GM23338 (cell line): ENCODE data around the gene TBCD. TPM values are rescaled to one million over a fixed set of nuclear protein-coding genes. Genes with fewer than 3 reads are reported as not detected.

Experiments used
- ATAC-seq: fragments of 200-7000 bp; cut with Tn5 transposase; 3 replicates; pipeline ENCODE4 v1.9.1; 2020
- DNase-seq: peaks from one replicate; pipeline ENCODE4 v3.0.0-alpha.2; 2015; ENCODE audit warnings: low spot score
- H2AFZ ChIP-seq: fragments of 200-600 bp; sonication (generic); 2 replicates; pipeline ENCODE4 v1.8.0; 2016; ENCODE audit warnings: antibody characterized with exemption, mild to moderate bottlenecking, moderate library complexity
- H3F3A ChIP-seq: fragments of 200-600 bp; sonication (generic); replicated peaks from 2 replicates; pipeline ENCODE4 v1.8.0; 2017; ENCODE audit warnings: antibody characterized with exemption, mixed run types, low read depth
- H3K27ac ChIP-seq: fragments of 200-600 bp; sonication (generic); 2 replicates; pipeline ENCODE4 v1.6.1; 2016; ENCODE audit warnings: low read depth
- H3K27me3 ChIP-seq: fragments of 200-600 bp; sonication (generic); 2 replicates; pipeline ENCODE4 v1.8.0; 2016; ENCODE audit warnings: mild to moderate bottlenecking, mixed run types, moderate library complexity; ENCODE audit not compliant: insufficient read depth
- H3K36me3 ChIP-seq: fragments of 200-600 bp; sonication (generic); 2 replicates; pipeline ENCODE4 v1.8.0; 2016; ENCODE audit warnings: mild to moderate bottlenecking; ENCODE audit not compliant: insufficient read depth
- H3K4me1 ChIP-seq: fragments of 200-600 bp; sonication (generic); 2 replicates; pipeline ENCODE4 v1.8.0; 2016; ENCODE audit warnings: mild to moderate bottlenecking, moderate library complexity; ENCODE audit not compliant: insufficient read depth
- H3K4me2 ChIP-seq: fragments of 200-600 bp; sonication (generic); 2 replicates; pipeline ENCODE4 v1.7.1; 2017; ENCODE audit warnings: mixed run types
- H3K4me3 ChIP-seq: fragments of 200-600 bp; sonication (generic); 2 replicates; pipeline ENCODE4 v1.6.1; 2016; ENCODE audit warnings: mixed run types
- H3K79me2 ChIP-seq: fragments of 200-600 bp; sonication (generic); replicated peaks from 2 replicates; pipeline ENCODE4 v1.8.0; 2017; ENCODE audit warnings: mild to moderate bottlenecking; ENCODE audit not compliant: insufficient read depth
- H3K9me2 ChIP-seq: fragments of 200-600 bp; sonication (generic); 2 replicates; pipeline ENCODE4 v1.8.0; 2017; ENCODE audit not compliant: insufficient read depth
- H4K20me1 ChIP-seq: fragments of 200-600 bp; sonication (generic); replicated peaks from 2 replicates; pipeline ENCODE4 v1.8.0; 2017; ENCODE audit warnings: mild to moderate bottlenecking; ENCODE audit not compliant: insufficient read depth
- H3K27ac Mint-ChIP-seq: 2 replicates; pipeline ENCODE4 v1.8.0; 2020; ENCODE audit warnings: inconsistent platforms, mild to moderate bottlenecking, moderate library complexity, mixed read lengths
- H3K27me3 Mint-ChIP-seq: 3 replicates; pipeline ENCODE4 v1.8.0; 2022; ENCODE audit warnings: low read depth, mild to moderate bottlenecking, moderate library complexity, mixed read lengths, inconsistent platforms; ENCODE audit not compliant: insufficient read depth, poor library complexity
- H3K36me3 Mint-ChIP-seq: 3 replicates; pipeline ENCODE4 v1.8.0; 2021; ENCODE audit warnings: low read depth, mild to moderate bottlenecking, inconsistent platforms, moderate library complexity, mixed read lengths
- H3K4me1 Mint-ChIP-seq: 3 replicates; pipeline ENCODE4 v1.8.0; 2020; ENCODE audit warnings: mild to moderate bottlenecking, inconsistent platforms, mixed read lengths
- H3K4me3 Mint-ChIP-seq: 3 replicates; pipeline ENCODE4 v1.8.0; 2021; ENCODE audit warnings: moderate library complexity, mild to moderate bottlenecking, inconsistent platforms, mixed read lengths
- H3K9me3 Mint-ChIP-seq: 3 replicates; pipeline ENCODE4 v1.8.0; 2020; ENCODE audit warnings: moderate library complexity, mild to moderate bottlenecking, inconsistent platforms, mixed read lengths
- CREB1 ChIP-seq: fragments of 250-450 bp; sonication (Bioruptor Pico); IDR thresholded peaks from 2 replicates; pipeline ENCODE4 v1.5.0; 2020; ENCODE audit warnings: low read depth, mild to moderate bottlenecking, moderate library complexity
- CTCF ChIP-seq, 2 experiments: fragments of 200-600 bp in 1 of 2; sonication (generic) in 1 of 2; conservative IDR thresholded peaks; 2 replicates each; pipeline versions ENCODE4 v1.5.1 to v1.6.1; 2016 to 2017; ENCODE audit warnings: antibody characterized with exemption in 2 of 2, low read depth in 2 of 2, mild to moderate bottlenecking in 2 of 2, moderate library complexity in 1 of 2
- EZH2 ChIP-seq: fragments of 200-600 bp; sonication (generic); IDR thresholded peaks from one replicate; pipeline ENCODE4 v1.8.0; 2017; ENCODE audit warnings: antibody characterized with exemption, mild to moderate bottlenecking, low read depth; ENCODE audit not compliant: unreplicated experiment
- JUNB ChIP-seq: IDR thresholded peaks from one replicate; pipeline ENCODE4 v1.6.1; 2016; ENCODE audit warnings: antibody characterized with exemption; ENCODE audit not compliant: unreplicated experiment
- NANOG ChIP-seq: IDR thresholded peaks from 2 replicates; pipeline ENCODE4 v1.6.1; 2016; ENCODE audit warnings: antibody characterized with exemption, borderline replicate concordance
- POLR2AphosphoS5 ChIP-seq: IDR thresholded peaks from 2 replicates; pipeline ENCODE4 v1.6.1; 2016; ENCODE audit warnings: antibody characterized with exemption, low read depth
- REST ChIP-seq: IDR thresholded peaks from one replicate; pipeline ENCODE4 v1.6.1; 2018; ENCODE audit warnings: antibody characterized with exemption; ENCODE audit not compliant: unreplicated experiment
- STAT1 ChIP-seq: IDR thresholded peaks from one replicate; pipeline ENCODE4 v1.6.1; 2016; ENCODE audit warnings: antibody characterized with exemption; ENCODE audit not compliant: unreplicated experiment
- ZNF114 ChIP-seq: fragments of 250-450 bp; sonication (Bioruptor Pico); IDR thresholded peaks from 2 replicates; pipeline ENCODE4 v1.5.0; 2020; ENCODE audit warnings: mild to moderate bottlenecking, moderate library complexity
- ZNF331 ChIP-seq: fragments of 250-450 bp; sonication (Bioruptor Pico); IDR thresholded peaks from 2 replicates; pipeline ENCODE4 v1.5.0; 2020; ENCODE audit warnings: low read depth, mild to moderate bottlenecking, moderate library complexity
- polyA plus RNA-seq: library from polyadenylated mRNA; unstranded; fragments of >200 nt; fragmentation: Nextera tagmentation; extraction: Ambion mirVana; gene quantifications from 2 replicates; pipeline ENCODE4 v1.2.1, GENCODE V29; 2016
- total RNA-seq: library from RNA; depleted of rRNA; stranded (reverse); fragments of >200 nt; shearing (Covaris generic); gene quantifications from 2 replicates; pipeline ENCODE4 v1.2.3, GENCODE V29; 2014
- TF ChIP-seq, protein P1 (sequence below): fragments of 250-450 bp; sonication (Bioruptor Pico); IDR thresholded peaks from 2 replicates; pipeline ENCODE4 v1.5.0; 2020; ENCODE audit warnings: mild to moderate bottlenecking, moderate library complexity
- TF ChIP-seq, protein P2 (sequence below): IDR thresholded peaks from 2 replicates; pipeline ENCODE4 v1.6.1; 2016; ENCODE audit warnings: antibody characterized with exemption

Gene TBCD
- total and polyA plus RNA-seq, 2 experiments from 2014 or later, result 75.0 to 116 TPM

GRCh38 chr17:82920715-82921114, 168.8 kb downstream of the TBCD start:
- Histone ChIP-seq H3K9me2 (no peaks in the 10 kb centered on the region), H3K27me3 (no peaks in the 10 kb centered on the region), H3F3A (no peaks in the 10 kb centered on the region), H3K4me2 (no peak overlapping the region), H3K4me3 (no peak overlapping the region), H3K36me3 (0 out of 2 replicates have a peak, but pooled peaks cover 7% of the 10 kb centered on the region), H3K27ac (no peak overlapping the region), H4K20me1 (0 out of 2 replicates have a peak, but pooled peaks cover 2% of the 10 kb centered on the region), H2AFZ (no peak overlapping the region), H3K4me1 (no peaks in the 10 kb centered on the region), H3K79me2 (peaks cover 3% of the 10 kb centered on the region; the same call in 1 of the 2 replicates)
- no peak overlapping the region for H3K27ac Mint-ChIP-seq
- no peaks in the 10 kb centered on the region for H3K27me3 Mint-ChIP-seq
- TF ChIP-seq, protein P1, sequence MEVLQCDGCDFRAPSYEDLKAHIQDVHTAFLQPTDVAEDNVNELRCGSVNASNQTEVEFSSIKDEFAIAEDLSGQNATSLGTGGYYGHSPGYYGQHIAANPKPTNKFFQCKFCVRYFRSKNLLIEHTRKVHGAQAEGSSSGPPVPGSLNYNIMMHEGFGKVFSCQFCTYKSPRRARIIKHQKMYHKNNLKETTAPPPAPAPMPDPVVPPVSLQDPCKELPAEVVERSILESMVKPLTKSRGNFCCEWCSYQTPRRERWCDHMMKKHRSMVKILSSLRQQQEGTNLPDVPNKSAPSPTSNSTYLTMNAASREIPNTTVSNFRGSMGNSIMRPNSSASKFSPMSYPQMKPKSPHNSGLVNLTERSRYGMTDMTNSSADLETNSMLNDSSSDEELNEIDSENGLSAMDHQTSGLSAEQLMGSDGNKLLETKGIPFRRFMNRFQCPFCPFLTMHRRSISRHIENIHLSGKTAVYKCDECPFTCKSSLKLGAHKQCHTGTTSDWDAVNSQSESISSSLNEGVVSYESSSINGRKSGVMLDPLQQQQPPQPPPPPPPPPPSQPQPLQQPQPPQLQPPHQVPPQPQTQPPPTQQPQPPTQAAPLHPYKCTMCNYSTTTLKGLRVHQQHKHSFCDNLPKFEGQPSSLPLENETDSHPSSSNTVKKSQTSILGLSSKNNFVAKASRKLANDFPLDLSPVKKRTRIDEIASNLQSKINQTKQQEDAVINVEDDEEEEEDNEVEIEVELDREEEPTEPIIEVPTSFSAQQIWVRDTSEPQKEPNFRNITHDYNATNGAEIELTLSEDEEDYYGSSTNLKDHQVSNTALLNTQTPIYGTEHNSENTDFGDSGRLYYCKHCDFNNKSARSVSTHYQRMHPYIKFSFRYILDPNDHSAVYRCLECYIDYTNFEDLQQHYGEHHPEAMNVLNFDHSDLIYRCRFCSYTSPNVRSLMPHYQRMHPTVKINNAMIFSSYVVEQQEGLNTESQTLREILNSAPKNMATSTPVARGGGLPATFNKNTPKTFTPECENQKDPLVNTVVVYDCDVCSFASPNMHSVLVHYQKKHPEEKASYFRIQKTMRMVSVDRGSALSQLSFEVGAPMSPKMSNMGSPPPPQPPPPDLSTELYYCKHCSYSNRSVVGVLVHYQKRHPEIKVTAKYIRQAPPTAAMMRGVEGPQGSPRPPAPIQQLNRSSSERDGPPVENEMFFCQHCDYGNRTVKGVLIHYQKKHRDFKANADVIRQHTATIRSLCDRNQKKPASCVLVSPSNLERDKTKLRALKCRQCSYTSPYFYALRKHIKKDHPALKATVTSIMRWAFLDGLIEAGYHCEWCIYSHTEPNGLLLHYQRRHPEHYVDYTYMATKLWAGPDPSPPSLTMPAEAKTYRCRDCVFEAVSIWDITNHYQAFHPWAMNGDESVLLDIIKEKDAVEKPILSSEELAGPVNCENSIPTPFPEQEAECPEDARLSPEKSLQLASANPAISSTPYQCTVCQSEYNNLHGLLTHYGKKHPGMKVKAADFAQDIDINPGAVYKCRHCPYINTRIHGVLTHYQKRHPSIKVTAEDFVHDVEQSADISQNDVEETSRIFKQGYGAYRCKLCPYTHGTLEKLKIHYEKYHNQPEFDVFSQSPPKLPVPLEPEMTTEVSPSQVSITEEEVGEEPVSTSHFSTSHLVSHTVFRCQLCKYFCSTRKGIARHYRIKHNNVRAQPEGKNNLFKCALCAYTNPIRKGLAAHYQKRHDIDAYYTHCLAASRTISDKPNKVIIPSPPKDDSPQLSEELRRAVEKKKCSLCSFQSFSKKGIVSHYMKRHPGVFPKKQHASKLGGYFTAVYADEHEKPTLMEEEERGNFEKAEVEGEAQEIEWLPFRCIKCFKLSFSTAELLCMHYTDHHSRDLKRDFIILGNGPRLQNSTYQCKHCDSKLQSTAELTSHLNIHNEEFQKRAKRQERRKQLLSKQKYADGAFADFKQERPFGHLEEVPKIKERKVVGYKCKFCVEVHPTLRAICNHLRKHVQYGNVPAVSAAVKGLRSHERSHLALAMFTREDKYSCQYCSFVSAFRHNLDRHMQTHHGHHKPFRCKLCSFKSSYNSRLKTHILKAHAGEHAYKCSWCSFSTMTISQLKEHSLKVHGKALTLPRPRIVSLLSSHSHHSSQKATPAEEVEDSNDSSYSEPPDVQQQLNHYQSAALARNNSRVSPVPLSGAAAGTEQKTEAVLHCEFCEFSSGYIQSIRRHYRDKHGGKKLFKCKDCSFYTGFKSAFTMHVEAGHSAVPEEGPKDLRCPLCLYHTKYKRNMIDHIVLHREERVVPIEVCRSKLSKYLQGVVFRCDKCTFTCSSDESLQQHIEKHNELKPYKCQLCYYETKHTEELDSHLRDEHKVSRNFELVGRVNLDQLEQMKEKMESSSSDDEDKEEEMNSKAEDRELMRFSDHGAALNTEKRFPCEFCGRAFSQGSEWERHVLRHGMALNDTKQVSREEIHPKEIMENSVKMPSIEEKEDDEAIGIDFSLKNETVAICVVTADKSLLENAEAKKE (CRISPR knock-in tag), result no peak
- no peak for TF ChIP-seq NANOG
- TF ChIP-seq JUNB, result no peak
- TF ChIP-seq REST, result no peak
- no peak for TF ChIP-seq POLR2AphosphoS5
- no peak for TF ChIP-seq STAT1
- TF ChIP-seq CREB1 (CRISPR knock-in tag), result no peak
- TF ChIP-seq CTCF (conservative IDR thresholded peaks at IDR 0.05; ENCODE audit: low read depth in 2 of 2), result no peak
- no peak for TF ChIP-seq ZNF114 (CRISPR knock-in tag)
- no peak for TF ChIP-seq EZH2
- TF ChIP-seq, protein P2, sequence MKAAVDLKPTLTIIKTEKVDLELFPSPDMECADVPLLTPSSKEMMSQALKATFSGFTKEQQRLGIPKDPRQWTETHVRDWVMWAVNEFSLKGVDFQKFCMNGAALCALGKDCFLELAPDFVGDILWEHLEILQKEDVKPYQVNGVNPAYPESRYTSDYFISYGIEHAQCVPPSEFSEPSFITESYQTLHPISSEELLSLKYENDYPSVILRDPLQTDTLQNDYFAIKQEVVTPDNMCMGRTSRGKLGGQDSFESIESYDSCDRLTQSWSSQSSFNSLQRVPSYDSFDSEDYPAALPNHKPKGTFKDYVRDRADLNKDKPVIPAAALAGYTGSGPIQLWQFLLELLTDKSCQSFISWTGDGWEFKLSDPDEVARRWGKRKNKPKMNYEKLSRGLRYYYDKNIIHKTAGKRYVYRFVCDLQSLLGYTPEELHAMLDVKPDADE, result no peak
- no peak for TF ChIP-seq ZNF331
- ATAC-seq (no peak), DNase-seq (no peak)
- H3K36me3 Mint-ChIP-seq, result peaks cover 38% of the 10 kb centered on the region
- no peaks in the 10 kb centered on the region; the same call in 2 of the 3 replicates for H3K4me1 Mint-ChIP-seq
- no peaks in the 10 kb centered on the region for H3K9me3 Mint-ChIP-seq
- no peak overlapping the region for H3K4me3 Mint-ChIP-seq
